WTC11 (cell line): Measurements from ENCODE around the gene CEMIP. TPM values are rescaled to one million over a fixed set of nuclear protein-coding genes. Genes with fewer than 3 reads are reported as not detected.

Experiments
- ATAC-seq: fragments of 200-7000 bp; cut with Tn5 transposase; 2 replicates; pipeline ENCODE4 v1.10.0; 2021; ENCODE audit warnings: mild to moderate bottlenecking, moderate library complexity
- CTCF ChIA-PET: fragments of 300-600 bp; sonication (Branson Sonifier 250); formaldehyde crosslinking; loops from one replicate; lab custom pipeline; 2021; ENCODE audit warnings: antibody characterized with exemption; lab: Charles Lee
- POLR2A ChIA-PET: fragments of 350-600 bp; sonication (Branson Sonifier 250); formaldehyde crosslinking; loops from one replicate; lab custom pipeline; 2021; ENCODE audit warnings: antibody characterized with exemption; lab: Charles Lee
- DNase-seq: peaks from one replicate; pipeline ENCODE4 v3.0.0; 2021; ENCODE audit warnings: low spot score
- H3K27ac Mint-ChIP-seq: 2 replicates; pipeline ENCODE4 v1.8.0; 2021; ENCODE audit warnings: mixed read lengths
- H3K27me3 Mint-ChIP-seq: 2 replicates; pipeline ENCODE4 v1.8.0; 2021; ENCODE audit warnings: low read depth, mild to moderate bottlenecking, moderate library complexity, mixed read lengths
- H3K36me3 Mint-ChIP-seq: 2 replicates; pipeline ENCODE4 v1.8.0; 2021; ENCODE audit warnings: mixed read lengths
- H3K4me1 Mint-ChIP-seq: 2 replicates; pipeline ENCODE4 v1.8.0; 2022; ENCODE audit warnings: mixed read lengths
- H3K4me3 Mint-ChIP-seq: 2 replicates; pipeline ENCODE4 v1.8.0; 2021; ENCODE audit warnings: mild to moderate bottlenecking, moderate library complexity, mixed read lengths
- H3K9me3 Mint-ChIP-seq: 2 replicates; pipeline ENCODE4 v1.8.0; 2021; ENCODE audit warnings: mixed read lengths
- CBFB ChIP-seq: sonication (generic); formaldehyde crosslinking; IDR thresholded peaks from 2 replicates; pipeline ENCODE4 v1.8.1; 2022; ENCODE audit warnings: mild to moderate bottlenecking, low read depth, missing genetic modification reagents
- CREM ChIP-seq: sonication (generic); formaldehyde crosslinking; IDR thresholded peaks from 2 replicates; pipeline ENCODE4 v1.8.1; 2022; ENCODE audit warnings: mild to moderate bottlenecking, missing genetic modification reagents, moderate library complexity
- GABPB1 ChIP-seq: sonication (generic); formaldehyde crosslinking; IDR thresholded peaks from 2 replicates; pipeline ENCODE4 v1.8.1; 2023; ENCODE audit warnings: mild to moderate bottlenecking, missing genetic modification reagents
- NFATC4 ChIP-seq: fragments of 250-450 bp; sonication (Bioruptor Pico); IDR thresholded peaks from 2 replicates; pipeline ENCODE4 v1.9.0; 2021; ENCODE audit warnings: mild to moderate bottlenecking
- NFYB ChIP-seq: sonication (generic); formaldehyde crosslinking; conservative IDR thresholded peaks from 2 replicates; pipeline ENCODE4 v1.8.0; 2022; ENCODE audit warnings: low read depth, missing genetic modification reagents
- PRRX2 ChIP-seq: fragments of 250-450 bp; sonication (Bioruptor Pico); IDR thresholded peaks from 2 replicates; pipeline ENCODE4 v1.8.0; 2021; ENCODE audit warnings: mild to moderate bottlenecking
- RELA ChIP-seq: sonication (generic); formaldehyde crosslinking; IDR thresholded peaks from 2 replicates; pipeline ENCODE4 v1.8.1; 2022; ENCODE audit warnings: missing genetic modification reagents, mild to moderate bottlenecking, borderline replicate concordance
- TEAD4 ChIP-seq: sonication (generic); formaldehyde crosslinking; IDR thresholded peaks from 2 replicates; pipeline ENCODE4 v1.8.0; 2022; ENCODE audit warnings: mild to moderate bottlenecking, missing genetic modification reagents
- ZBTB21 ChIP-seq: sonication (generic); formaldehyde crosslinking; IDR thresholded peaks from 2 replicates; pipeline ENCODE4 v1.8.1; 2023; ENCODE audit warnings: mild to moderate bottlenecking, missing genetic modification reagents, borderline replicate concordance
- ZNF263 ChIP-seq: sonication (generic); formaldehyde crosslinking; IDR thresholded peaks from 2 replicates; pipeline ENCODE4 v1.8.1; 2022; ENCODE audit warnings: low read depth, mild to moderate bottlenecking, moderate library complexity, missing genetic modification reagents
- total RNA-seq: library from RNA; stranded (reverse); gene quantifications from 3 replicates; pipeline ENCODE4 v1.2.3, GENCODE V29; 2021
- TF ChIP-seq, protein P1 (sequence below): fragments of 250-450 bp; sonication (Bioruptor Pico); IDR thresholded peaks from 2 replicates; pipeline ENCODE4 v1.8.0; 2021; ENCODE audit warnings: mild to moderate bottlenecking
- TF ChIP-seq, protein P2 (sequence below): sonication (generic); formaldehyde crosslinking; IDR thresholded peaks from 2 replicates; pipeline ENCODE4 v1.8.1; 2022; ENCODE audit warnings: low read depth, missing genetic modification reagents, borderline replicate concordance
- TF ChIP-seq, protein P3 (sequence below): fragments of 250-450 bp; sonication (Bioruptor Pico); IDR thresholded peaks from 2 replicates; pipeline ENCODE4 v1.9.0; 2021; ENCODE audit warnings: mild to moderate bottlenecking
- TF ChIP-seq, protein P4 (sequence below): sonication (generic); formaldehyde crosslinking; IDR thresholded peaks from 2 replicates; pipeline ENCODE4 v1.8.0; 2022; ENCODE audit warnings: mild to moderate bottlenecking, missing genetic modification reagents
- TF ChIP-seq, protein P5 (sequence below): fragments of 250-450 bp; sonication (Bioruptor Pico); IDR thresholded peaks from 2 replicates; pipeline ENCODE4 v1.9.0; 2021; ENCODE audit warnings: mild to moderate bottlenecking
- TF ChIP-seq, protein P6 (sequence below): sonication (generic); formaldehyde crosslinking; IDR thresholded peaks from 2 replicates; pipeline ENCODE4 v1.8.1; 2023; ENCODE audit warnings: mild to moderate bottlenecking, missing genetic modification reagents
- TF ChIP-seq, protein P7 (sequence below): sonication (generic); formaldehyde crosslinking; IDR thresholded peaks from 2 replicates; pipeline ENCODE4 v1.8.0; 2022; ENCODE audit warnings: missing genetic modification reagents
- TF ChIP-seq, protein P8 (sequence below): sonication (generic); formaldehyde crosslinking; IDR thresholded peaks from 2 replicates; pipeline ENCODE4 v1.8.1; 2022; ENCODE audit warnings: mild to moderate bottlenecking, moderate library complexity, missing genetic modification reagents
- TF ChIP-seq, protein P9 (sequence below): fragments of 200-600 bp; IDR thresholded peaks from 2 replicates; pipeline ENCODE4 v1.8.0; 2022; ENCODE audit warnings: antibody characterized with exemption
- TF ChIP-seq, protein P10 (sequence below): fragments of 250-450 bp; sonication (Bioruptor Pico); conservative IDR thresholded peaks from 2 replicates; pipeline ENCODE4 v1.9.0; 2021; ENCODE audit warnings: mild to moderate bottlenecking

CEMIP gene
- total RNA-seq, 1 experiment from 2014 or later = 0.87 TPM

DNA sequence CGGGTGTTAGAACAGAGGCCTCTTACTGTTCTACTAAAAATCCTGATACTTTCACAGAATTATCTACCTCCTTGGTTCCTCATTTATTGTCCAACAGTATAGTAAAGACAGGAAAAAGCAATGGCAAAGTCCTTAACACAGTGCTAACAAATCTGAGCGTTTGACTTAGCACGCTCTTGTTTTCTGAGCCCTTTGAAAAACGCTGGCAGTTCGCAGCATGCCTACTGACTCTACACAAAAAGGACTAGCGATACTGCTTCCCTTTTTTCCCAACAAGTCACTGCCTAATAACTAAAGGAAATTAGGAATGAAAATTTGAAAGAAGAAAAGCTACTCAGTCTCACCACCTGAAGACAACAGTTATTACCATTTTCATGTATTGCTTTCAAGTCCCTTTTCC is 34.8 kb upstream of the CEMIP start:
- peaks cover 9% of the 10 kb centered on the region for H3K9me3 Mint-ChIP-seq
- ATAC-seq = no peak
- peaks cover 3% of the 10 kb centered on the region; the same call in 1 of the 2 replicates for H3K36me3 Mint-ChIP-seq
- no peak for DNase-seq
- H3K27ac Mint-ChIP-seq = peak overlapping the region; percentile 60
- ChIA-PET POLR2A (no interaction called here), CTCF (interaction anchor here (1.2 kb wide), 1 partner anchor 32 kb away, joined by 5 read pairs; no protein-coding TSS in a partner anchor)
- TF ChIP-seq CBFB (CRISPR knock-in tag) (no peak), ZBTB21 (no peak), TEAD4 (CRISPR knock-in tag) (no peak), ZNF263 (CRISPR knock-in tag) (no peak), NFATC4 (CRISPR knock-in tag) (no peak), PRRX2 (CRISPR knock-in tag) (no peak), CREM (CRISPR knock-in tag) (no peak), NFYB (CRISPR knock-in tag) (no peak), GABPB1 (no peak), RELA (CRISPR knock-in tag) (no peak)
- TF ChIP-seq, protein P1, sequence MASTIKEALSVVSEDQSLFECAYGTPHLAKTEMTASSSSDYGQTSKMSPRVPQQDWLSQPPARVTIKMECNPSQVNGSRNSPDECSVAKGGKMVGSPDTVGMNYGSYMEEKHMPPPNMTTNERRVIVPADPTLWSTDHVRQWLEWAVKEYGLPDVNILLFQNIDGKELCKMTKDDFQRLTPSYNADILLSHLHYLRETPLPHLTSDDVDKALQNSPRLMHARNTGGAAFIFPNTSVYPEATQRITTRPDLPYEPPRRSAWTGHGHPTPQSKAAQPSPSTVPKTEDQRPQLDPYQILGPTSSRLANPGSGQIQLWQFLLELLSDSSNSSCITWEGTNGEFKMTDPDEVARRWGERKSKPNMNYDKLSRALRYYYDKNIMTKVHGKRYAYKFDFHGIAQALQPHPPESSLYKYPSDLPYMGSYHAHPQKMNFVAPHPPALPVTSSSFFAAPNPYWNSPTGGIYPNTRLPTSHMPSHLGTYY (CRISPR knock-in tag) = no peak
- TF ChIP-seq, protein P2, sequence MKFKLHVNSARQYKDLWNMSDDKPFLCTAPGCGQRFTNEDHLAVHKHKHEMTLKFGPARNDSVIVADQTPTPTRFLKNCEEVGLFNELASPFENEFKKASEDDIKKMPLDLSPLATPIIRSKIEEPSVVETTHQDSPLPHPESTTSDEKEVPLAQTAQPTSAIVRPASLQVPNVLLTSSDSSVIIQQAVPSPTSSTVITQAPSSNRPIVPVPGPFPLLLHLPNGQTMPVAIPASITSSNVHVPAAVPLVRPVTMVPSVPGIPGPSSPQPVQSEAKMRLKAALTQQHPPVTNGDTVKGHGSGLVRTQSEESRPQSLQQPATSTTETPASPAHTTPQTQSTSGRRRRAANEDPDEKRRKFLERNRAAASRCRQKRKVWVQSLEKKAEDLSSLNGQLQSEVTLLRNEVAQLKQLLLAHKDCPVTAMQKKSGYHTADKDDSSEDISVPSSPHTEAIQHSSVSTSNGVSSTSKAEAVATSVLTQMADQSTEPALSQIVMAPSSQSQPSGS (CRISPR knock-in tag) = no peak
- TF ChIP-seq, protein P3, sequence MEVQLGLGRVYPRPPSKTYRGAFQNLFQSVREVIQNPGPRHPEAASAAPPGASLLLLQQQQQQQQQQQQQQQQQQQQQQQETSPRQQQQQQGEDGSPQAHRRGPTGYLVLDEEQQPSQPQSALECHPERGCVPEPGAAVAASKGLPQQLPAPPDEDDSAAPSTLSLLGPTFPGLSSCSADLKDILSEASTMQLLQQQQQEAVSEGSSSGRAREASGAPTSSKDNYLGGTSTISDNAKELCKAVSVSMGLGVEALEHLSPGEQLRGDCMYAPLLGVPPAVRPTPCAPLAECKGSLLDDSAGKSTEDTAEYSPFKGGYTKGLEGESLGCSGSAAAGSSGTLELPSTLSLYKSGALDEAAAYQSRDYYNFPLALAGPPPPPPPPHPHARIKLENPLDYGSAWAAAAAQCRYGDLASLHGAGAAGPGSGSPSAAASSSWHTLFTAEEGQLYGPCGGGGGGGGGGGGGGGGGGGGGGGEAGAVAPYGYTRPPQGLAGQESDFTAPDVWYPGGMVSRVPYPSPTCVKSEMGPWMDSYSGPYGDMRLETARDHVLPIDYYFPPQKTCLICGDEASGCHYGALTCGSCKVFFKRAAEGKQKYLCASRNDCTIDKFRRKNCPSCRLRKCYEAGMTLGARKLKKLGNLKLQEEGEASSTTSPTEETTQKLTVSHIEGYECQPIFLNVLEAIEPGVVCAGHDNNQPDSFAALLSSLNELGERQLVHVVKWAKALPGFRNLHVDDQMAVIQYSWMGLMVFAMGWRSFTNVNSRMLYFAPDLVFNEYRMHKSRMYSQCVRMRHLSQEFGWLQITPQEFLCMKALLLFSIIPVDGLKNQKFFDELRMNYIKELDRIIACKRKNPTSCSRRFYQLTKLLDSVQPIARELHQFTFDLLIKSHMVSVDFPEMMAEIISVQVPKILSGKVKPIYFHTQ (CRISPR knock-in tag) = no peak
- TF ChIP-seq, protein P4, sequence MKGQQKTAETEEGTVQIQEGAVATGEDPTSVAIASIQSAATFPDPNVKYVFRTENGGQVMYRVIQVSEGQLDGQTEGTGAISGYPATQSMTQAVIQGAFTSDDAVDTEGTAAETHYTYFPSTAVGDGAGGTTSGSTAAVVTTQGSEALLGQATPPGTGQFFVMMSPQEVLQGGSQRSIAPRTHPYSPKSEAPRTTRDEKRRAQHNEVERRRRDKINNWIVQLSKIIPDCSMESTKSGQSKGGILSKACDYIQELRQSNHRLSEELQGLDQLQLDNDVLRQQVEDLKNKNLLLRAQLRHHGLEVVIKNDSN (CRISPR knock-in tag) = no peak
- TF ChIP-seq, protein P5, sequence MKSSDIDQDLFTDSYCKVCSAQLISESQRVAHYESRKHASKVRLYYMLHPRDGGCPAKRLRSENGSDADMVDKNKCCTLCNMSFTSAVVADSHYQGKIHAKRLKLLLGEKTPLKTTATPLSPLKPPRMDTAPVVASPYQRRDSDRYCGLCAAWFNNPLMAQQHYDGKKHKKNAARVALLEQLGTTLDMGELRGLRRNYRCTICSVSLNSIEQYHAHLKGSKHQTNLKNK (CRISPR knock-in tag) = no peak
- TF ChIP-seq, protein P6, sequence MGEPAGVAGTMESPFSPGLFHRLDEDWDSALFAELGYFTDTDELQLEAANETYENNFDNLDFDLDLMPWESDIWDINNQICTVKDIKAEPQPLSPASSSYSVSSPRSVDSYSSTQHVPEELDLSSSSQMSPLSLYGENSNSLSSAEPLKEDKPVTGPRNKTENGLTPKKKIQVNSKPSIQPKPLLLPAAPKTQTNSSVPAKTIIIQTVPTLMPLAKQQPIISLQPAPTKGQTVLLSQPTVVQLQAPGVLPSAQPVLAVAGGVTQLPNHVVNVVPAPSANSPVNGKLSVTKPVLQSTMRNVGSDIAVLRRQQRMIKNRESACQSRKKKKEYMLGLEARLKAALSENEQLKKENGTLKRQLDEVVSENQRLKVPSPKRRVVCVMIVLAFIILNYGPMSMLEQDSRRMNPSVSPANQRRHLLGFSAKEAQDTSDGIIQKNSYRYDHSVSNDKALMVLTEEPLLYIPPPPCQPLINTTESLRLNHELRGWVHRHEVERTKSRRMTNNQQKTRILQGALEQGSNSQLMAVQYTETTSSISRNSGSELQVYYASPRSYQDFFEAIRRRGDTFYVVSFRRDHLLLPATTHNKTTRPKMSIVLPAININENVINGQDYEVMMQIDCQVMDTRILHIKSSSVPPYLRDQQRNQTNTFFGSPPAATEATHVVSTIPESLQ (CRISPR knock-in tag) = no peak
- TF ChIP-seq, protein P7, sequence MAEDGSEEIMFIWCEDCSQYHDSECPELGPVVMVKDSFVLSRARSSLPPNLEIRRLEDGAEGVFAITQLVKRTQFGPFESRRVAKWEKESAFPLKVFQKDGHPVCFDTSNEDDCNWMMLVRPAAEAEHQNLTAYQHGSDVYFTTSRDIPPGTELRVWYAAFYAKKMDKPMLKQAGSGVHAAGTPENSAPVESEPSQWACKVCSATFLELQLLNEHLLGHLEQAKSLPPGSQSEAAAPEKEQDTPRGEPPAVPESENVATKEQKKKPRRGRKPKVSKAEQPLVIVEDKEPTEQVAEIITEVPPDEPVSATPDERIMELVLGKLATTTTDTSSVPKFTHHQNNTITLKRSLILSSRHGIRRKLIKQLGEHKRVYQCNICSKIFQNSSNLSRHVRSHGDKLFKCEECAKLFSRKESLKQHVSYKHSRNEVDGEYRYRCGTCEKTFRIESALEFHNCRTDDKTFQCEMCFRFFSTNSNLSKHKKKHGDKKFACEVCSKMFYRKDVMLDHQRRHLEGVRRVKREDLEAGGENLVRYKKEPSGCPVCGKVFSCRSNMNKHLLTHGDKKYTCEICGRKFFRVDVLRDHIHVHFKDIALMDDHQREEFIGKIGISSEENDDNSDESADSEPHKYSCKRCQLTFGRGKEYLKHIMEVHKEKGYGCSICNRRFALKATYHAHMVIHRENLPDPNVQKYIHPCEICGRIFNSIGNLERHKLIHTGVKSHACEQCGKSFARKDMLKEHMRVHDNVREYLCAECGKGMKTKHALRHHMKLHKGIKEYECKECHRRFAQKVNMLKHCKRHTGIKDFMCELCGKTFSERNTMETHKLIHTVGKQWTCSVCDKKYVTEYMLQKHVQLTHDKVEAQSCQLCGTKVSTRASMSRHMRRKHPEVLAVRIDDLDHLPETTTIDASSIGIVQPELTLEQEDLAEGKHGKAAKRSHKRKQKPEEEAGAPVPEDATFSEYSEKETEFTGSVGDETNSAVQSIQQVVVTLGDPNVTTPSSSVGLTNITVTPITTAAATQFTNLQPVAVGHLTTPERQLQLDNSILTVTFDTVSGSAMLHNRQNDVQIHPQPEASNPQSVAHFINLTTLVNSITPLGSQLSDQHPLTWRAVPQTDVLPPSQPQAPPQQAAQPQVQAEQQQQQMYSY (CRISPR knock-in tag) = no peak
- TF ChIP-seq, protein P8, sequence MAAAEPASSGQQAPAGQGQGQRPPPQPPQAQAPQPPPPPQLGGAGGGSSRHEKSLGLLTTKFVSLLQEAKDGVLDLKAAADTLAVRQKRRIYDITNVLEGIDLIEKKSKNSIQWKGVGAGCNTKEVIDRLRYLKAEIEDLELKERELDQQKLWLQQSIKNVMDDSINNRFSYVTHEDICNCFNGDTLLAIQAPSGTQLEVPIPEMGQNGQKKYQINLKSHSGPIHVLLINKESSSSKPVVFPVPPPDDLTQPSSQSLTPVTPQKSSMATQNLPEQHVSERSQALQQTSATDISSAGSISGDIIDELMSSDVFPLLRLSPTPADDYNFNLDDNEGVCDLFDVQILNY (CRISPR knock-in tag) = no peak
- TF ChIP-seq, protein P9, sequence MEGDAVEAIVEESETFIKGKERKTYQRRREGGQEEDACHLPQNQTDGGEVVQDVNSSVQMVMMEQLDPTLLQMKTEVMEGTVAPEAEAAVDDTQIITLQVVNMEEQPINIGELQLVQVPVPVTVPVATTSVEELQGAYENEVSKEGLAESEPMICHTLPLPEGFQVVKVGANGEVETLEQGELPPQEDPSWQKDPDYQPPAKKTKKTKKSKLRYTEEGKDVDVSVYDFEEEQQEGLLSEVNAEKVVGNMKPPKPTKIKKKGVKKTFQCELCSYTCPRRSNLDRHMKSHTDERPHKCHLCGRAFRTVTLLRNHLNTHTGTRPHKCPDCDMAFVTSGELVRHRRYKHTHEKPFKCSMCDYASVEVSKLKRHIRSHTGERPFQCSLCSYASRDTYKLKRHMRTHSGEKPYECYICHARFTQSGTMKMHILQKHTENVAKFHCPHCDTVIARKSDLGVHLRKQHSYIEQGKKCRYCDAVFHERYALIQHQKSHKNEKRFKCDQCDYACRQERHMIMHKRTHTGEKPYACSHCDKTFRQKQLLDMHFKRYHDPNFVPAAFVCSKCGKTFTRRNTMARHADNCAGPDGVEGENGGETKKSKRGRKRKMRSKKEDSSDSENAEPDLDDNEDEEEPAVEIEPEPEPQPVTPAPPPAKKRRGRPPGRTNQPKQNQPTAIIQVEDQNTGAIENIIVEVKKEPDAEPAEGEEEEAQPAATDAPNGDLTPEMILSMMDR = no peak
- TF ChIP-seq, protein P10, sequence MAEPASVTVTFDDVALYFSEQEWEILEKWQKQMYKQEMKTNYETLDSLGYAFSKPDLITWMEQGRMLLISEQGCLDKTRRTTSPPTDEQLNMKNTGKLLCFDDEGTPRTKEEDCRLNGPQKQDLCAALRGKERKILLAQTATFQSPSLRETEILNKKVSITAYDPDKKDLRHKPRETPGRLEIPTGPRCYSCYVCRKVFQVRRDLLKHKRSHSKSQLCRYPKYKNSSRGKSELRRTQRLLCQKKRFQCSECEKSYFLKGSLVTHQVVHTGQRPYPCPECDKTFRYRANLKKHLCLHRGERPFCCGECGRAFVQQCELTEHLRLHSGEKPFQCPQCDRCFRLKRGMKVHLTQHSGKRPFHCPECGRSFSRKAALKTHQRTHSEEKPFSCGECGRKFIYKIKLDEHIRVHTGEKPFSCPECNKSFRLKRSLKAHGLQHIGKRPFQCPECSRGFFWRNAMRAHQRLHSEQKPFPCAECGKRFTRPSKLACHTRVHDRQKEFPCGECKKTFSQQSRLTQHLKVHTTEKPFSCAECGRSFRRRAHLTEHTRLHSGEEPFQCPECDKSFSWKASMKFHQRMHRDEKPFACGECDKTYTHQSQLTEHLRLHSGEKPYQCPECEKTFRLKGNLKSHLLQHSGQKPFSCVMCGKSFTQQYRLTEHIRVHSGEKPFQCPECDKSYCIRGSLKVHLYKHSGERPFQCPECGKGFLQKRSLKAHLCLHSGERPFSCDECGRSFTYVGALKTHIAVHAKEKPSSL = no peak
- no peaks in the 10 kb centered on the region for H3K27me3 Mint-ChIP-seq
- no peak overlapping the region for H3K4me3 Mint-ChIP-seq
- peaks cover 44% of the 10 kb centered on the region for H3K4me1 Mint-ChIP-seq
